Measurements from ENCODE around the gene METTL23.
"Not testable (repeated sequence)": the region's sequence is repeated elsewhere in the genome, so short reads cannot be mapped to it uniquely, and the experiment has no call there.

METTL23 gene

DNA sequence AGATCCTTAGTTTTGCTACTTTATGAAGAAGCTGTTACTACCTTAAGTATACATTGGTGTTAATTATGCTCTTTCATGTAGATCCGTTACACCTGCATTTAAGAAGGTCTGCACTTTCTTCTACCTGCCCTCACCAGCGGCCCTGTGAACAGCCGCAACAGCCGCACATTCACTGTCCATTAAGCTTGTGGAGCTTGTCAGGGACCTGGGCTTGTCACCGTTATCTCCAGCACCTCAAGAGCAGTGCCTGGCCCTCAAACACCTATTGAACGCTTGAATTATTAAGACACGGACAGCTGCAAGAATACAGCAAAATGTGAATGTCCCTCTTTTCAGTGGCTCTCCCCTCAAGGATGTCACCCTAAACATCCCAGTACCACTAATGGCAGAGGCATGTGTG is 12.9 kb upstream of the METTL23 start:
- no peak for DNase-seq (ENCODE audit: low read depth)

DNA sequence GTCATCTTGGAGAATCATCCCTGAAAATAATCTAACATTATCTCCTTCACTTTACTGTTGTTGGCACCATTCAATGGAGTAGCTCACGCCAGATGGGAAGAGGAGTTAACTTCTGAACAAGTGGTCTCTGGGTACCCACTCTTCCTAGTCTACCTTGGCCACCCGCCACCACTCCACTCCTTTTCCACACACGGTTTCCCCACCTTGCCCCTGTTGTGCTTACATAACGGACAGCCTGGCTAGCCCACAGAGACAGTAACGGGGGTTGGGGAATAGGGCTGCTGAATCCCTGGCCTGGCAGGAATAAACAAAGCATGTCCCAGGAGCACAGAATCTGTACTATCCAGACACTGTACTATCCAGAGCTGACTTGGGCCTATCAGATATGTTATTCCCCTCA is 12.3 kb upstream of the METTL23 start:
- no peak for DNase-seq (ENCODE audit: low read depth)

DNA sequence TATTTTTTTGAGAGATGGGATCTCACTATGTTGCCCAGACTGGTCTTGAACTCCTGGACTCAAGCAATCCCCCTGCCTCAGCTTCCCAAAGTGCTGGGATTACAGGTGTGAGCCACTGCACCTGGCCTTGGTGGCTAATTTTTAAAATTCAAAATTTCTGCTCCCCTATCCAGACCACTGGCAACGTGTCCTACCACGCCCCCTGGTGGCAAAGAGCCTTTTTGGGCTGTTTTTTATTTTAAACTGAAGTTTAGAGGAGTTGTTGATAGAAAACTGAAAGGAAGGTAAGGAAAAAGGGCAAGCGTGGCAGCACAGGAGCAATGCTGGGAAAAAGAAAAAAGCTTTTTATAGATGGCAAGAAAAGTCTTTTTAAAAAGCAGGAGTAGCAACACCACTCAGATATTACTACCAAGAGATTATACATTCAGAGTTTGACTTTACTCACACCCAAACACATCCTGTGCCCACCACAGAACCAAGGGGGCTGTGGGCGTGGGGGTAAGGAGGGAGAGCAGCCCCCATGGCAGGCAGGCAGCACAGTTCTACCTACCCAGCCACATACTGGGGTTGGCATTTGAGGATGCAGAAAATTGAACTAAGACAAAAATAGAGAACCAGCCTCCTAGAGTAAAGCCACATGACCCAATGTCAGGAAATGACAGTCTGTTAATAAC is 11.7 kb upstream of the METTL23 start:
- no peak for DNase-seq (ENCODE audit: low read depth)

DNA sequence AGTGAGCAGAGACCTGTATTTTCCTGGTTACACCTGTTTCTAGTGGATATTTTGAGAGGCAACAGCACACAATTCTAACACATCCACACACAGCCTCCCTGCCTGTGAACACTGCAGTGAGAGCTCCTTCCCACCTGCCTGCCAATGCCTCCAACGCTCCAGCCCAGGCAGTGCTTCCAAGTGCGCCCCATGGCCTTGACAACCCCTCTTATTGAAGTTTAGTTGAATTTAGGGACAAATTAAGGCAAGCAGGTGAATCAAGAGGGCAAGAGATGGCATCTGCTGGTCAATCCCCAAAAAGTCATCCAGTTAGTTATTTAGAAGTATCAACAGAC is 11.2 kb upstream of the METTL23 start:
- no peak for DNase-seq (ENCODE audit: low read depth)

DNA sequence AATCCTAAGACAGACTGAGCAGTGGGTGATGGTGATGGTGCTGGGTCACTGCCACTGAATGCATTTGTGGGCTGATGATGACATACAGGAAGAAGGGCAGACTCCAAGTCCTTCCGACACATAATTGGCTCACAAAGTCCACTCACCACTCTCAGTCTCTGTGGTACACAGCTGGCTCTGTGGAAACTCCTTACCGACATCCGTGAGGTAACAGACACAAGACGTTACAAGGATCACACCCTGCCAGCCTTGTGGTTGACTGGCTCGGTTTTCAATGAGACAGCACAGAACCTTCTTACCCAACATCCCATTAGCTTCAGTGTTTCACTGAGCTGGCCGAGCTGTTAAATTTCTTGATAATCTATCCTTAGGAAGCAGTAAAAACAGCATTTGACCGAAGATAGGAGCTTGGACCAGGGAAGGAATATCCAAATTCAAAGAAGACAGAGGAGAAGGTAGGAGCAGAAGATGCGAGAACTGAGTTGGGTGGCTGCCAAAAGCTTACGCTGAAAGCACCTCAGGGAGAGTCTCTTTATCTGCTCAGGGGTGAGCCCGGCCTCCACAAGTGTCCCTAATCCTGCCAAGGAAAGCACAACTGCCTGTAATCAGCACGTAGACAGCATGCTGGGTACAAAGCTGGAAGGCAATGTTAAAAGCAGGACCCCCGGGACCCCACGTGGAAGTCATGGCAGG is 10.3 kb upstream of the METTL23 start:
- no peak for DNase-seq (ENCODE audit: low read depth)

DNA sequence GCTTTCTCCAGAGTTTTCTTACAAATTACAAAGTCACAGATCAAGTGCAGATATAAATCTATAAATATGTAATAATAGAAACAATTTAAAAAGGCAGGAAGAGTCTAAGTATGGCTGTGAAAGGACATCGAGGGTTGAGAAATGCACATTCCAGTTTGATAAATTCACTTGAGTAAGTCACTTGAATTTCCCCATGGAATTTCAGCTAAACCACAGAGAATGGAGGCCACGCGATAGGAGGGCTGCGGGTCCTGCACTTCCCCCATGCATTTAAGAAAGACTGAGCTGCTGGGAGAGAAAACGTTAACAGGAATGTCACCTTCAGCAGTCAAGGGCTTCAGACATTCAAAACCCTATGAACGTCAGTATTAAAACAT is 9.8 kb upstream of the METTL23 start:
- DNase-seq (ENCODE audit: low read depth): no peak

DNA sequence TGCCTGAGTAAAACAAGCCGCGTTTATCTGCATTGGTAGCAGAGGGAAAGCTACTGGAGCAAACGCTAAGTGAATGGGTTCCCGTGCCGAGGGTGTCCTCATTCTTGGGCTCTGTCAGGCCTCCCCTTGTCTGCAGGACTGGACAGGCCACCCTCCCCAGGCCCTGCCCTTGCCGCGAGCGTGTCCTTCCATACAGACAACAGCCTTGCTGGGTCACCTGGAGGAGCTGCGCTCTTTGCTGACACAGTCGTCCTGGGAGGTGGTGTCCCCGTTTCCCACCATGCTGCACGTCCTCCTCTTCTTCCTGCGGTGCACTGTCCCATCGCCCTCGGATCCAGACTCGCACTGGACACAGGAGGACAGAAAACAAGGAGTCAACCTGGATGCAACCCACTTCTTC is 8.1 kb upstream of the METTL23 start:
- no peak for DNase-seq (ENCODE audit: low read depth)

DNA sequence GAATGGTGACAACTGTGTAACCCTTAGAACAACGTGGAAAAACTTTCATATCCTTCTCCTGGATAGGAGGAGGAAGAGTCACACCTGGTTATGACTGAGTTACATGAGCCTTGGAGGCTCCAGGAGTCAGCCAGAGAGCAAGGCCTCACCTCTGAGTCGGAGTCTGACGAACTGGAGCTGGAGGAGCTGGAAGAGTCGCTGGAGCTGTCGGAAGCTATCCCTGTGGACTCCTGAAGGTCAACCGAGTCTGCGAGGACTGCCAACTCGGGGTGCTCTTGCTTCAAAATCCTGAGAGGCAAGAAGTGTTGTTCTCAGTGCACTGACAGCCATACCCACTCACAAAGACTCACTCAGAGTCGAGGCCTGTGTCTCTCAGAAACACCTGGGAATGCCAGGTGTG is 6.4 kb upstream of the METTL23 start:
- no peak for DNase-seq (ENCODE audit: low read depth)

DNA sequence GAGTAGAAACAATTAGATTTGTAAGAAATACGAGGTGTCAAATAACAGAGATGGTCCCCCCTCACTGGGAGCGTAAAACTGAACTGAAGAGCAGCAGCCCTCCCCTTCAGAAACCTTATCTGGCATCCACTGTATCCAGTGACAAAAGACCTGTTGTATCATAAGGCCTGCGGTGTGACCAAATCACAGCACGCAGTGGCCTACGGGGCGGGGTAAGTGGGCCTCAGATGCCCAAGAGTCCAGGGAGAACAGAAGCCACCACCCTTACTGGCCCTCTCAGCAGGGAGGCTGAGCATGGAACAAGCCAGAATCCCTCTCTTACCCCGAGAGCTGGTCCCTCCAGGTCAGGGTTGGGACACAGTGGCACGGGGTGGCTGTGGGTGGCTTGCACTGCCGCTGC is 5.7 kb upstream of the METTL23 start:
- no peak for DNase-seq (ENCODE audit: low read depth)

DNA sequence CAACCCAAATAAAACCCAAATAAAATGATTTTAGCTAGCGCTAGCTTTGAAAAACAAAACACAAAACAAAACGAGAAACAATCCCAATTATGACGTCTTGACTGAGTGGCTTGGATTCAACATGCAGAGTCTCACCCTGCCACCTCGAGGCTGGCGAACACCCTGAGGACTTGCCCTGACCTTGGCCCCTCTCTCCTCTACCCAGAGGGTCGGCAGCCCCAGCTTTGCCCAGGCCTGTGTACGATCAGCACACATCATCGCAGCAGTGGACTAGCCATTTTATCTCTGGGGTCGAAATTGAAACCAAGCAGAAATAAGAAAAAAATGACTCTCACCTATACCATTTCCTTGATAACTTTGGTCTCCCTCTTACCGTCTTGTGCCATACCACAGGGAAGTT is 5.2 kb upstream of the METTL23 start:
- DNase-seq (ENCODE audit: low read depth): no peak

DNA sequence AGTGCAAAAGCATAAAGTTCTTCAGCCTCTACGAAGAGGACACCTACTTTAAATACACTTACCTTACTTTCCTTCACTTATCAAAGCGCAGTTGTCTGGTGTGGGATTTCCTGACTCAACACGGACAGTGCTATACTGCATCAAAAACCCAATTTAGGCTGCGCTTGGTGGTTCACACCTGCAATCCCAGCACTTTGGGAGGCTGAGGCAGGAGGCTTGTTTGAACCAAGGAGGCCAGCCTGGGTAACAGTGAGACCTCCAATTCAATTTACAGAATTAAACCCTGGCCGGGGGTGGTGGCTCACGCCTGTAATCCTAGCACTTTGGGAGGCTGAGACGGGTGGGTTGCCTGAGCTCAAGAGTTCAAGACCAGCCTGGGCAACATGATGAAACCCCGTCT is 4.4 kb upstream of the METTL23 start:
- DNase-seq (ENCODE audit: low read depth): no peak

DNA sequence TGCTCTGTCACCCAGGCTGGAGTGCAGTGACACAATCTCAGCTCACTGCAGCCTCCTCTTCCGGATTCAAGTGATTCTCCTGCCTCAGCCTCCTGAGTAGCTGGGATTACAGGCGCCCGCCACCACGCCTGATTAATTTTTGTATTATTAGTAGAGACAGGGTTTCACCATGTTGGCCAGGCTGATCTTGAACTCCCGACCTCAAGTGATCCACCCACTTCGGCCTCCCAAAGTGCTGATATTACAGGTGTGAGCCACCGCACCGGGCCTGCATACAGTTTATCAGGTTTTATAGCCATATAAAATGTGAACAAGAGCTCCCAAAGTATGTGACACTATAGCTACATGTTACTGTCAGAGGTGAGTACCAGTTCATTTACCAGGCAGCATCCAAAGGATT is 3.7 kb upstream of the METTL23 start:
- DNase-seq (ENCODE audit: low read depth): not testable (repeated sequence)

DNA sequence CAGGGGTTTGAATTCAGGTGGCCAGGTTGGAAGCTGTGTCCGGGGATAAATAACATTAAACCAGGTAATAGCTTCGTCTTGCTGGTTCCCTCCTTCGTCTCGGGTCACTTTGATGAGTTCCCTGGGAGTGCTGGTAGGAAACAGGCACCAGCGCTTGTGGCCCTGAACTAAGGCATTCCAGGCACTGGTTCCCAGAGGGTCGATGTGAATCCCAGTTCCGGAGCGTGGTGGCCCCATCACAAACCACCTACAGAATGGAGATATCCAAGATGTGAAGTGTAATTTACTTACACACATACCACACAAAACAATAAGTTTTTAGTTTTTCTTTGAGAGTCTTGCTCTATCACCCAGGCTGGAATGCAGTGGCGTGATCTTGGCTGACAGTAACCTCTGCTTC is 2.8 kb upstream of the METTL23 start:
- DNase-seq (ENCODE audit: low read depth): no peak

DNA sequence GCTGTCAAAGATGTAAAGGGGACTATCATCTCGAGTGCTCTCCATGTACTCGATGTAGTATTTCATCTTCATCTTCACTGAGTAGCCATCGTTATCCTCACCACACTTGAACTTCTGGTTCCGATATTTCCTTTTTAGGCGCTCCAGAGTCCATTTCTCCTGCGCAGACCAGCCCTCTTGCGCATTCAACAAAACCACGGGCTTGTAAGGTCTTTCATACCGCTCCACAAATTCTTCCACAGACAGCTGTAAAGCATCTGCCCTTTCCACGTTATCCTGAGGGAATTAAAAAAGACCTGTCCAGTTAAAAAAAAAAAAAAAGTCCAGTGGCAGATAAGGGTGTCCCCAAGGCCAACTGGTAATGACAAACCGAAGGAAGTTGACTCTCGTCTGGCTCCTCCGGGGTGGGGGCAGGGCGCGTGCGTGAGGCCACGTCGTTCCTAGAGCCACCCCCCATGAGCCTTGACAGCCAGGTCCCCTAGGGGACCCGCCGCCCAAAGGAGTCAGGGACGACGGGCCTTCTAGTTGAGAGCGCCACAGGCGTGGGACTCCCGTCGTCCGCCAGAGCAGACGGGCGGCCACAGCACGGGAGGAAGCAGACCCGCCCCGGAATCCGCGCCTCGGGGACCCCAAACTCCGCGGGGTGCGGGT is 934 bp upstream of the METTL23 start:
- peak; percentile 54 for DNase-seq (ENCODE audit: low read depth)

DNA sequence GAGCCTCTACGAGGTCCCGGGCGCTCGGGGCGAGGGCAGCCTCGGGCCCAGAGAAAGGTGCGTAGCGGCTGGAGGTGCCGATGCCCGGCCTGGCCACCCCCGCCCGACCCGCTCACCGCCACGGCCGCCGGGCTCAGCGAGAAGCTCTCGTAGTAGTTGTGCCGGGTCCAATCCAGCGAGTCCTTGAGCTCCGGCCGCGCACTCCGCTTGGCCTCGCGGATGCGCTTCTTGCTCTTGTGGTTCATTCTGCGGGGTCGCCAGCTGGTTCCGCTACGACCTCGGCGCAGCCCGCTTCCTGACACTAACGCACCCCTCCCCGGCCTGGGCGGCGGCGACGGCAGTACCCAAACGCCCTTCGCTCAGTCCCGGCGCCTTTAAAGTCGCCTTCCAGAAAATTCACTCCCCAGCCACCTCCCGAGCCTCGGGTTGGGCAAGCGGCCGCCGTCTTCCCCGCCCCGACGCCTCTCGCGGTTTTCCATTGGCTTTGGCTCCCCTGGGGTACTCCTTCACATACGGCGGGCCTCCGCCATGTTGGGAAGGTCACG is 336 bp upstream of the METTL23 start, which contains the start of gene JMJD6:
Gene JMJD6, minus strand, starts transcription at position 376 of the 545 bp plus-strand sequence. Its CDS starts 131 bp downstream, at position 245.
- peak; percentile 91 for DNase-seq (ENCODE audit: low read depth)

DNA sequence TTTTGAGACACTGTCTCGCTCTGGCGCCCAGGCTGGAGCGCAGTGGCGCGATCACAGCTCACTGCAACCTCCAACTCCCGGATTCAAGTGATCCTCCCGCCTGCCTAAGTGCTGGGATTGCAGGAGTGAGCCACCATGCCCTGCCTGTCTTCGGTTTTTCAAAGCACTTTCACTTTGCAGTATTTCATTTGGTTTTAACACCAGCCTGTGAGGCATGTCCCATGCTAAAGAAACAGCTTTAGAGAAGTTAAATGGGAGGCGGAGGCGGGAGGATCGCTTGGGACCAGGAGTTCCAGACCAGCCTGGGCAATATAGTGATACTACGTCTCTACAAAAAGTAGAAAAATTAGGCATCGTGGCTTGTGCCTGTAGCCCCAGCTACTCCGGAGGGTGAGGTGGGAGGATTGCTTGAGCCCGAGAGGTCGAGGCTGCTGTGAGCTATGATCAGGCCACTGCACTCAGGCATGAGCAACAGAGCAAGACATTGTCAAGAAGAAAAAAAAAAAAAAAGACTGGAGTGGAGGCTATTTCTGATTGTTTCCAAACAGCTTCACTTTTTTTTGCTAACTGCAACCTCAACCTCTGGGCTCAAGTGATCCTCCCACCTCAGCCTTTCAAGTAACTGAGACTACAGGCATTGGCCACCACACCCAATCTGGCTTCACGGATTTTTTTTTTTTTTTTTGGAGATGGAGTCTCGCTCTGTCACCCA is 1.3 kb downstream of the METTL23 start:
- no peak for DNase-seq (ENCODE audit: low read depth)

DNA sequence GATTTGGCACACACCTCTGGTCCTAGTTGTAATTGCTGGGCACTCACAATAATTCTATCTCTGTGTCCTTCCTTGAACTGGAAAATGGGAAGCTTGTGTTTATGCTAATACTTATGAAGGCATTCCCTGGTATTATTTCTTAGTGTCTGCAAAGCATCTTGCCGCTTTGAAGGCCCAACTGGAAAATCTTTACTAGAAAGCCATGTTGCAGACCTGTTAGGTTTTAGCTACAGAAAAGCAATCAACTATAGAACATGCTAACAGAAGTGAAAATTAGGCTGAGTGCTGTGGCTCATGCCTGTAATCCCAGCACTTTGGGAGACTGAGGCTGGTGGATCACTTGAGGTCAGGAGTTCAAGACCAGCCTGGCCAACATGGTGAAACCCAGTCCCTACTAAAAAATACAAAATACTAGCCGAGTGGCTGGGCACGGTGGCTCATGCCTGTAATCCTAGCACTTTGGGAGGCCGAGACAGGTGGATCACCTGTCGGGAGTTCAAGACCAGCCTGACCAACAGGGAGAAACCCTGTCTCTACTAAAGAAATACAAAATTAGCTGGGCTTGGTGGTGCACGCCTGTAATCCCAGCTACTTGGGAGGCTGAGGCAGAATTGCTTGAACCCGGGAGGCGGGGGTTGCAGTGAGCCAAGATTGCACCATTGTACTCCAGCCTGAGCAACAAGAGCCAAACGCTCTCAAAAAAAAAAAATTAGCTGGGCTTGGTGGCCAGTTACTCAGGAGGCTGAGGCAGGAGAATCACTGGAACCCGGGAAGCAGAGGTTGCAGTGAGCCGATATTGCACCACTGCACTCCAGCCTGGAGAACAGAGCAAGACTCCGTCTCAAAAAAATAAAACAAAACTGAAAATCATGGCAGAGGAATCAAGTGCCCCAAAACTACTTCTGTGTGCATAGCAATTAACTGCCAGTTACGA is 5.4 kb downstream of the METTL23 start:
- not testable (repeated sequence) for DNase-seq (ENCODE audit: low read depth)

DNA sequence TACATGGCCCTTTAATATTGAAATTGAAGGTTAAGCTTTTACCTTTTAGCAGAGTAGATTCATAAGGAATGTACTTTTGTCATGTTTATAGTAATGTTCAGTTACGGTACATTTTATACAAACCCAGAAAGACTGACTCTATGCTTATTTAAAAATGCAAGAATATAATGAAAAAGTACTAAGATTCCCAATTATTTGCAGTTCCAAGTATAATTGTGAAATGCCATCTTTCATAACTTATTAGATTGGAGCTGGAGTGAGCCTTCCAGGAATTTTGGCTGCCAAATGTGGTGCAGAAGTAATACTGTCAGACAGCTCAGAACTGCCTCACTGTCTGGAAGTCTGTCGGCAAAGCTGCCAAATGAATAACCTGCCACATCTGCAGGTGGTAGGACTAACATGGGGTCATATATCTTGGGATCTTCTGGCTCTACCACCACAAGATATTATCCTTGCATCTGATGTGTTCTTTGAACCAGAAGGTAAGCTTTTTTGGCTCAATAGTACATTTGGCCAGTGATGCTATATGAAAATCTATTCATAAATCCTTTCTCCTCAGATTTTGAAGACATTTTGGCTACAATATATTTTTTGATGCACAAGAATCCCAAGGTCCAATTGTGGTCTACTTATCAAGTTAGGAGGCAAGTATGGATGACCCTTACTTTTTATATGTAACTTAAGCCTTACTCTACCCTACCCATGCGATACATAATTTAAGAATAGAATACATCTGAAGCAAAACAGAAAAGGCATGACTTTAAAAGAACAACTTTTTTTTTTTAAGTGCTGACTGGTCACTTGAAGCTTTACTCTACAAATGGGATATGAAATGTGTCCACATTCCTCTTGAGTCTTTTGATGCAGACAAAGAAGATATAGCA is 6.3 kb downstream of the METTL23 start:
- no peak for DNase-seq (ENCODE audit: low read depth)

DNA sequence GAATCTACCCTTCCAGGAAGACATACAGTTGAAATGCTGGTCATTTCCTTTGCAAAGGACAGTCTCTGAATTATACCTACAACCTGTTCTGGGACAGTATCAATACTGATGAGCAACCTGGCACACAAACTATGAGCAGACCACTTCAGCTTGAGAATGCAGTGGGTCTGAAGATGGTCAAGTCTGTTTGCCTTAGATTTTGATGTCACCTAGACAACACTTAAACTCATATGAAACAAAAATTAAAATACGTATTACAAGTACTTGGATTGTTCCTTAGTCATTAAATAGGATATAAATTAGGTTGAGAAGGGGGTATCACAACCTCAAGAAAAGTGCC is 6.9 kb downstream of the METTL23 start:
- no peak for DNase-seq (ENCODE audit: low read depth)

DNA sequence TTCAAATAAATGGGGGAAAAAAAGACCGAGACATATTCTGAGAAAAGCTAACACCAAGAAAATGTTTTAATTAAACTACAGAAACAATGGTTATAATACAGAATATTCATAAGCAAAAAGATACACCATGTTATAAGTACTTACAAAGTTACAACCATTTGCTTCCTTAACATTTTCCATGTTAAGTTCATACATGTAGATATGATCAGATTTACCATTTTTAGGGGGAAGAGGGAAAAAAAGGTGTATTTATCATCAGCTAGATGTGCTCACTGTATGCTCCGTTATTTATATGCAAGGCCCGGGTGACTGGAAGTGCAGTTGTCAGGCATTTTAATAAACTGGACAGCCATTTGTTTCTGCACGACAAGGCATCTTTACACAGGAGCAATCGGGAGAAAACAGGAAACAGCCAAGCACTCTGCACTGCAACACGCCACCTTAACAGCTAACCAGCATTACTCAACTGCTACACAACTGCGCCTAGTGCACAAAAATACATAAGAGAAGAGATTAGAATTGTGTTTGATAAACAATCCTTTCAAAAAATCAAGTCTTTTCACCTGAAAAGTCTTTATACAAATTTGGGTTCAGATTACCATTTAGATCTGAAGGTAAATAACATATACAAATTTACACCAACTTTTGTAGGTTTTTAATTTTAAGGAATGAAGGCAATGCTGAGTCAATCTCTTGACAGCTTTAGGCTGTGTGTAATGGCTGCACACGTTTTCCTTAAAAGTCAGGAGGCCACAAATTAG is 7.6 kb downstream of the METTL23 start:
- DNase-seq (ENCODE audit: low read depth): no peak
